Loucy (cell line): ENCODE results near the gene TWNK.

Source experiments
- EZH2phosphoT487 ChIP-seq: fragments of 200-600 bp; IDR thresholded peaks from 2 replicates; pipeline ENCODE4 v1.6.1; 2018; ENCODE audit warnings: antibody characterized with exemption, mild to moderate bottlenecking, moderate library complexity, borderline replicate concordance
- TF ChIP-seq, protein P1 (sequence below): fragments of 200-600 bp; sonication (generic); conservative IDR thresholded peaks from 2 replicates; pipeline ENCODE4 v1.5.1; 2014; ENCODE audit warnings: mild to moderate bottlenecking, antibody characterized with exemption, low read length

DNA sequence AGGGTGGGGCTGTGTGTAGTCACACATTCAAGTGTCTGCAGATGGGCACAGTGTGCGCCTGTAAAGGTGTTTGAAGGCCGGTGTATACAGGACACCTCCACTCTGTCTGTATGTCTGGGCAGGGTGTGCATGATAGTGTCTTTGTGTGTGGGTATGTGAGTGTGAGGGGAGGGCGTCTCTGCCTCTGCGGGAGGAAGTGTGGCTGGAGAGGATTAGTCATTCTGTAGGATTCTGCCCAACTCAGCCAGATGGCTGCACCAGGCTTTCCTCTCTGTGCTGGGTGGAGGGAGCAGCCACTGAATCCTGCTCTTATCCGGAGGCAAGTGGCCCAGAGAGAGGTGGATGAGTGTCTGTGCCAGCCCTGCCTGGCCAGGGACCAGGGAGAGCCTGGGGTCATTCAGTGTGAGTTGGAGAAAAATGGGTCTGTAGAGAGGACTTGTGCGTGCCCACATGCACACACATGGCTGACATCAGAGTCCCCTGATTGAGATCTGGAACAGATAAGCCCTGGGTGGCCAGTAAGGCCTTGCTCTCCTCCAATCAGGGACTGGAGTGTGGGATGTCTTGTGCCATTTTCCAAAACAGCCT, 45.4 kb downstream of the TWNK start:
- TF ChIP-seq, protein P1, sequence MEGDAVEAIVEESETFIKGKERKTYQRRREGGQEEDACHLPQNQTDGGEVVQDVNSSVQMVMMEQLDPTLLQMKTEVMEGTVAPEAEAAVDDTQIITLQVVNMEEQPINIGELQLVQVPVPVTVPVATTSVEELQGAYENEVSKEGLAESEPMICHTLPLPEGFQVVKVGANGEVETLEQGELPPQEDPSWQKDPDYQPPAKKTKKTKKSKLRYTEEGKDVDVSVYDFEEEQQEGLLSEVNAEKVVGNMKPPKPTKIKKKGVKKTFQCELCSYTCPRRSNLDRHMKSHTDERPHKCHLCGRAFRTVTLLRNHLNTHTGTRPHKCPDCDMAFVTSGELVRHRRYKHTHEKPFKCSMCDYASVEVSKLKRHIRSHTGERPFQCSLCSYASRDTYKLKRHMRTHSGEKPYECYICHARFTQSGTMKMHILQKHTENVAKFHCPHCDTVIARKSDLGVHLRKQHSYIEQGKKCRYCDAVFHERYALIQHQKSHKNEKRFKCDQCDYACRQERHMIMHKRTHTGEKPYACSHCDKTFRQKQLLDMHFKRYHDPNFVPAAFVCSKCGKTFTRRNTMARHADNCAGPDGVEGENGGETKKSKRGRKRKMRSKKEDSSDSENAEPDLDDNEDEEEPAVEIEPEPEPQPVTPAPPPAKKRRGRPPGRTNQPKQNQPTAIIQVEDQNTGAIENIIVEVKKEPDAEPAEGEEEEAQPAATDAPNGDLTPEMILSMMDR = no peak
- TF ChIP-seq EZH2phosphoT487 = no peak
